WTC11 (cell line): ENCODE data around the gene CASP6. TPM values are rescaled to one million over a fixed set of nuclear protein-coding genes. Genes with fewer than 3 reads are reported as not detected.

ENCODE experiments used
- ATAC-seq: fragments of 200-7000 bp; cut with Tn5 transposase; 2 replicates; pipeline ENCODE4 v1.10.0; 2021; ENCODE audit warnings: mild to moderate bottlenecking, moderate library complexity
- CTCF ChIA-PET: fragments of 300-600 bp; sonication (Branson Sonifier 250); formaldehyde crosslinking; loops from one replicate; lab custom pipeline; 2021; ENCODE audit warnings: antibody characterized with exemption; lab: Charles Lee
- POLR2A ChIA-PET: fragments of 350-600 bp; sonication (Branson Sonifier 250); formaldehyde crosslinking; loops from one replicate; lab custom pipeline; 2021; ENCODE audit warnings: antibody characterized with exemption; lab: Charles Lee
- DNase-seq: peaks from one replicate; pipeline ENCODE4 v3.0.0; 2021; ENCODE audit warnings: low spot score
- H3K27ac Mint-ChIP-seq: 2 replicates; pipeline ENCODE4 v1.8.0; 2021; ENCODE audit warnings: mixed read lengths
- H3K27me3 Mint-ChIP-seq: 2 replicates; pipeline ENCODE4 v1.8.0; 2021; ENCODE audit warnings: low read depth, mild to moderate bottlenecking, moderate library complexity, mixed read lengths
- H3K36me3 Mint-ChIP-seq: 2 replicates; pipeline ENCODE4 v1.8.0; 2021; ENCODE audit warnings: mixed read lengths
- H3K4me1 Mint-ChIP-seq: 2 replicates; pipeline ENCODE4 v1.8.0; 2022; ENCODE audit warnings: mixed read lengths
- H3K4me3 Mint-ChIP-seq: 2 replicates; pipeline ENCODE4 v1.8.0; 2021; ENCODE audit warnings: mild to moderate bottlenecking, moderate library complexity, mixed read lengths
- H3K9me3 Mint-ChIP-seq: 2 replicates; pipeline ENCODE4 v1.8.0; 2021; ENCODE audit warnings: mixed read lengths
- CBFB ChIP-seq: sonication (generic); formaldehyde crosslinking; IDR thresholded peaks from 2 replicates; pipeline ENCODE4 v1.8.1; 2022; ENCODE audit warnings: mild to moderate bottlenecking, low read depth, missing genetic modification reagents
- CREB1 ChIP-seq: sonication (generic); formaldehyde crosslinking; IDR thresholded peaks from 2 replicates; pipeline ENCODE4 v1.8.0; 2023; ENCODE audit warnings: mild to moderate bottlenecking, missing genetic modification reagents
- CREM ChIP-seq: sonication (generic); formaldehyde crosslinking; IDR thresholded peaks from 2 replicates; pipeline ENCODE4 v1.8.1; 2022; ENCODE audit warnings: mild to moderate bottlenecking, missing genetic modification reagents, moderate library complexity
- FOXK1 ChIP-seq: sonication (generic); formaldehyde crosslinking; IDR thresholded peaks from 2 replicates; pipeline ENCODE4 v1.8.0; 2022; ENCODE audit warnings: mild to moderate bottlenecking, moderate library complexity, missing genetic modification reagents
- GRHL2 ChIP-seq: fragments of 250-450 bp; sonication (Bioruptor Pico); IDR thresholded peaks from 2 replicates; pipeline ENCODE4 v1.8.0; 2022; ENCODE audit warnings: mild to moderate bottlenecking, moderate library complexity; ENCODE audit not compliant: insufficient replicate concordance, severe bottlenecking
- HMGA2 ChIP-seq: fragments of 250-450 bp; sonication (Bioruptor Pico); IDR thresholded peaks from 2 replicates; pipeline ENCODE4 v1.4.0; 2021; ENCODE audit warnings: mild to moderate bottlenecking, moderate library complexity
- JUN ChIP-seq: sonication (generic); formaldehyde crosslinking; IDR thresholded peaks from 2 replicates; pipeline ENCODE4 v1.8.0; 2023; ENCODE audit warnings: mild to moderate bottlenecking, missing genetic modification reagents
- KAT7 ChIP-seq: sonication (generic); formaldehyde crosslinking; IDR thresholded peaks from 2 replicates; pipeline ENCODE4 v1.8.1; 2023; ENCODE audit warnings: missing genetic modification reagents, mild to moderate bottlenecking, borderline replicate concordance
- MYBL2 ChIP-seq: sonication (generic); formaldehyde crosslinking; IDR thresholded peaks from 2 replicates; pipeline ENCODE4 v1.8.1; 2023; ENCODE audit warnings: mild to moderate bottlenecking, moderate library complexity, missing genetic modification reagents
- NFATC4 ChIP-seq: fragments of 250-450 bp; sonication (Bioruptor Pico); IDR thresholded peaks from 2 replicates; pipeline ENCODE4 v1.9.0; 2021; ENCODE audit warnings: mild to moderate bottlenecking
- NR3C1 ChIP-seq: sonication (generic); formaldehyde crosslinking; conservative IDR thresholded peaks from 2 replicates; pipeline ENCODE4 v1.8.1; 2023; ENCODE audit warnings: low read depth, mild to moderate bottlenecking, missing genetic modification reagents
- RORB ChIP-seq: fragments of 250-450 bp; sonication (Bioruptor Pico); IDR thresholded peaks from 2 replicates; pipeline ENCODE4 v1.9.0; 2021; ENCODE audit warnings: mild to moderate bottlenecking
- SOX15 ChIP-seq: fragments of 250-450 bp; sonication (Bioruptor Pico); IDR thresholded peaks from 2 replicates; pipeline ENCODE4 v1.9.0; 2021; ENCODE audit warnings: mild to moderate bottlenecking
- TCF7 ChIP-seq: sonication (generic); formaldehyde crosslinking; IDR thresholded peaks from 2 replicates; pipeline ENCODE4 v1.8.0; 2022; ENCODE audit warnings: mild to moderate bottlenecking, low read depth, missing genetic modification reagents, moderate library complexity
- ZNF138 ChIP-seq: sonication (generic); formaldehyde crosslinking; conservative IDR thresholded peaks from 2 replicates; pipeline ENCODE4 v1.8.1; 2022; ENCODE audit warnings: mild to moderate bottlenecking, moderate library complexity, missing genetic modification reagents
- ZNF423 ChIP-seq: fragments of 250-450 bp; sonication (Bioruptor Pico); IDR thresholded peaks from 2 replicates; pipeline ENCODE4 v2.1.2; 2022; ENCODE audit warnings: mild to moderate bottlenecking, moderate library complexity
- total RNA-seq: library from RNA; stranded (reverse); gene quantifications from 3 replicates; pipeline ENCODE4 v1.2.3, GENCODE V29; 2021
- TF ChIP-seq, protein P1 (sequence below): fragments of 200-600 bp; IDR thresholded peaks from 2 replicates; pipeline ENCODE4 v1.8.0; 2022; ENCODE audit warnings: antibody characterized with exemption
- TF ChIP-seq, protein P2 (sequence below): fragments of 250-450 bp; sonication (Bioruptor Pico); IDR thresholded peaks from 2 replicates; pipeline ENCODE4 v1.8.0; 2021; ENCODE audit warnings: mild to moderate bottlenecking
- TF ChIP-seq, protein P3 (sequence below): sonication (generic); formaldehyde crosslinking; IDR thresholded peaks from 2 replicates; pipeline ENCODE4 v1.8.0; 2022; ENCODE audit warnings: mild to moderate bottlenecking, missing genetic modification reagents
- TF ChIP-seq, protein P4 (sequence below): fragments of 250-450 bp; sonication (Bioruptor Pico); IDR thresholded peaks from 2 replicates; pipeline ENCODE4 v1.9.0; 2021; ENCODE audit warnings: mild to moderate bottlenecking
- TF ChIP-seq, protein P5 (sequence below): sonication (generic); formaldehyde crosslinking; IDR thresholded peaks from 2 replicates; pipeline ENCODE4 v1.8.1; 2022; ENCODE audit warnings: mild to moderate bottlenecking, missing genetic modification reagents, moderate library complexity, borderline replicate concordance
- TF ChIP-seq, protein P6 (sequence below): sonication (generic); formaldehyde crosslinking; IDR thresholded peaks from 2 replicates; pipeline ENCODE4 v1.8.1; 2023; ENCODE audit warnings: mild to moderate bottlenecking, missing genetic modification reagents, moderate library complexity
- TF ChIP-seq, protein P7 (sequence below): sonication (generic); formaldehyde crosslinking; conservative IDR thresholded peaks from 2 replicates; pipeline ENCODE4 v1.8.1; 2022; ENCODE audit warnings: mild to moderate bottlenecking, missing genetic modification reagents

The CASP6 gene
- total RNA-seq, 1 experiment from 2014 or later = 26.0 TPM

DNA sequence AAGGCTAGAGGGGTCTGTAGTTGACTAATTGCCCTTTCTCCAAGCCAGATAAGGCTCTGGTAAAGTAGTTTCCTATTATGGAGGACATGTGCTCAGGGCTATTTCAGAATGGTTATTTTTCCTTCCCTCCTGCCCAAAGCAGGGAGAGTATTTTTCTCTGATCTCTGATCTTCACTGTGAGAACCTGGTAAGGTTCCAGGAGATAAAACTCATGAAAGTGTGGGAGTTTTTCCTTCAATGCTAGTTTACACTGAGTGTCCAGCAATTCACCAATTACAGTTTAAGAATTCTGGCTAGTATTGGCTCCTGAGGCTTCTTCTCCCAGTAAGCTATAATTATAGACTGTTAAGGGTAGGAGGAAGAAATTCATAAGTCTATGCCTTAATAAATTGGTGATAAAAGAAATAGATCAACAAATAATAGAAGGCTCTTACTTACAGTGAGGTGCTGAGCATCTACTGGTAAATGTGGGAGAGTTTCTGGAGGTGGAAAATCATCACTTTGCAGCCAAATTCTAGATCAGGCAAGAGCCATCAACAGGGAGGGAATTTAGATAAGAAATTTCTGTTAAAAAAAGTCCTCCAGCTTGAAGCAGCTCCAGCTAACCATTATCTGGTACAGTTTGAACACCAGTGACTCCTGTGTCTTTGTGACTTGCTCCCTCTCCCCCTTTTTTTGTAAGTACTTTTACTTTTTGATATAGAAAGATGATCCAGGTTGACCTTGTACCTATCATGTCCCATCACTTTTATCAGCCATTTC, 30.9 kb downstream of the CASP6 start:
- DNase-seq = no peak
- no peak for ATAC-seq
- Mint-ChIP-seq H3K4me3 (no peak overlapping the region), H3K9me3 (peaks cover 26% of the 10 kb centered on the region), H3K27ac (no peak overlapping the region), H3K36me3 (peaks cover 20% of the 10 kb centered on the region), H3K4me1 (peaks cover 18% of the 10 kb centered on the region), H3K27me3 (no peaks in the 10 kb centered on the region; the same call in 1 of the 2 replicates)
- POLR2A ChIA-PET = no interaction called here
- CTCF ChIA-PET = no interaction called here
- TF ChIP-seq, protein P1, sequence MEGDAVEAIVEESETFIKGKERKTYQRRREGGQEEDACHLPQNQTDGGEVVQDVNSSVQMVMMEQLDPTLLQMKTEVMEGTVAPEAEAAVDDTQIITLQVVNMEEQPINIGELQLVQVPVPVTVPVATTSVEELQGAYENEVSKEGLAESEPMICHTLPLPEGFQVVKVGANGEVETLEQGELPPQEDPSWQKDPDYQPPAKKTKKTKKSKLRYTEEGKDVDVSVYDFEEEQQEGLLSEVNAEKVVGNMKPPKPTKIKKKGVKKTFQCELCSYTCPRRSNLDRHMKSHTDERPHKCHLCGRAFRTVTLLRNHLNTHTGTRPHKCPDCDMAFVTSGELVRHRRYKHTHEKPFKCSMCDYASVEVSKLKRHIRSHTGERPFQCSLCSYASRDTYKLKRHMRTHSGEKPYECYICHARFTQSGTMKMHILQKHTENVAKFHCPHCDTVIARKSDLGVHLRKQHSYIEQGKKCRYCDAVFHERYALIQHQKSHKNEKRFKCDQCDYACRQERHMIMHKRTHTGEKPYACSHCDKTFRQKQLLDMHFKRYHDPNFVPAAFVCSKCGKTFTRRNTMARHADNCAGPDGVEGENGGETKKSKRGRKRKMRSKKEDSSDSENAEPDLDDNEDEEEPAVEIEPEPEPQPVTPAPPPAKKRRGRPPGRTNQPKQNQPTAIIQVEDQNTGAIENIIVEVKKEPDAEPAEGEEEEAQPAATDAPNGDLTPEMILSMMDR = no peak
- TF ChIP-seq CREM (CRISPR knock-in tag) = no peak
- no peak for TF ChIP-seq RORB (CRISPR knock-in tag)
- no peak for TF ChIP-seq CREB1 (CRISPR knock-in tag)
- TF ChIP-seq, protein P2, sequence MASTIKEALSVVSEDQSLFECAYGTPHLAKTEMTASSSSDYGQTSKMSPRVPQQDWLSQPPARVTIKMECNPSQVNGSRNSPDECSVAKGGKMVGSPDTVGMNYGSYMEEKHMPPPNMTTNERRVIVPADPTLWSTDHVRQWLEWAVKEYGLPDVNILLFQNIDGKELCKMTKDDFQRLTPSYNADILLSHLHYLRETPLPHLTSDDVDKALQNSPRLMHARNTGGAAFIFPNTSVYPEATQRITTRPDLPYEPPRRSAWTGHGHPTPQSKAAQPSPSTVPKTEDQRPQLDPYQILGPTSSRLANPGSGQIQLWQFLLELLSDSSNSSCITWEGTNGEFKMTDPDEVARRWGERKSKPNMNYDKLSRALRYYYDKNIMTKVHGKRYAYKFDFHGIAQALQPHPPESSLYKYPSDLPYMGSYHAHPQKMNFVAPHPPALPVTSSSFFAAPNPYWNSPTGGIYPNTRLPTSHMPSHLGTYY (CRISPR knock-in tag) = no peak
- TF ChIP-seq, protein P3, sequence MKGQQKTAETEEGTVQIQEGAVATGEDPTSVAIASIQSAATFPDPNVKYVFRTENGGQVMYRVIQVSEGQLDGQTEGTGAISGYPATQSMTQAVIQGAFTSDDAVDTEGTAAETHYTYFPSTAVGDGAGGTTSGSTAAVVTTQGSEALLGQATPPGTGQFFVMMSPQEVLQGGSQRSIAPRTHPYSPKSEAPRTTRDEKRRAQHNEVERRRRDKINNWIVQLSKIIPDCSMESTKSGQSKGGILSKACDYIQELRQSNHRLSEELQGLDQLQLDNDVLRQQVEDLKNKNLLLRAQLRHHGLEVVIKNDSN = no peak
- no peak for TF ChIP-seq NR3C1 (CRISPR knock-in tag)
- TF ChIP-seq, protein P4, sequence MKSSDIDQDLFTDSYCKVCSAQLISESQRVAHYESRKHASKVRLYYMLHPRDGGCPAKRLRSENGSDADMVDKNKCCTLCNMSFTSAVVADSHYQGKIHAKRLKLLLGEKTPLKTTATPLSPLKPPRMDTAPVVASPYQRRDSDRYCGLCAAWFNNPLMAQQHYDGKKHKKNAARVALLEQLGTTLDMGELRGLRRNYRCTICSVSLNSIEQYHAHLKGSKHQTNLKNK (CRISPR knock-in tag) = no peak
- no peak for TF ChIP-seq JUN (CRISPR knock-in tag)

DNA sequence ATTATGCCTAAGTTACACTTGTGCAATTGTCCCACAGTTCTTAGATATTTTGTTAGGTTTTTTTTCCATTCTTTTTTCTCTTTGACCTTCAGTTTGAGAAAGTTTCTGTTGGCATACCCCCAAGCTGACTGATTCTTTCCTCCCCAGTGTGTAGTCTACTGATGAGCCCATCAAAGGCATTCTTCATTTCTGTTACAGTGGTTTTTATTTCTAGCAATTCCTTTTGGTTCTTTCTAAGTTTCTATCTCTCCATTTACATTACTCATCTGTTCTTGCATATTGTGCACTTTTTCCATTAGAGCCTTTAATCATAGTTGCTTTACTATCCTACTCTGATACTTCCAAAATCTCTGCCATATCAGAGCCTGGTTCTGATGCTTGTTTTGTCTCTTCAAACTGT, 31.9 kb downstream of the CASP6 start:
- POLR2A ChIA-PET = no interaction called here
- Mint-ChIP-seq H3K9me3 (peaks cover 17% of the 10 kb centered on the region), H3K27ac (no peak overlapping the region; the same call in 1 of the 2 replicates), H3K4me1 (peaks cover 18% of the 10 kb centered on the region), H3K36me3 (peaks cover 15% of the 10 kb centered on the region), H3K4me3 (no peak overlapping the region), H3K27me3 (no peaks in the 10 kb centered on the region; the same call in 1 of the 2 replicates)
- no peak for ATAC-seq
- CTCF ChIA-PET = no interaction called here
- DNase-seq = no peak
- TF ChIP-seq, protein P1 = no peak
- no peak for TF ChIP-seq KAT7 (CRISPR knock-in tag)
- no peak for TF ChIP-seq FOXK1
- no peak for TF ChIP-seq NFATC4 (CRISPR knock-in tag)
- no peak for TF ChIP-seq HMGA2 (CRISPR knock-in tag)
- no peak for TF ChIP-seq JUN (CRISPR knock-in tag)
- no peak for TF ChIP-seq TCF7 (CRISPR knock-in tag)
- TF ChIP-seq, protein P2 (CRISPR knock-in tag) = no peak
- no peak for TF ChIP-seq ZNF138
- TF ChIP-seq, protein P5, sequence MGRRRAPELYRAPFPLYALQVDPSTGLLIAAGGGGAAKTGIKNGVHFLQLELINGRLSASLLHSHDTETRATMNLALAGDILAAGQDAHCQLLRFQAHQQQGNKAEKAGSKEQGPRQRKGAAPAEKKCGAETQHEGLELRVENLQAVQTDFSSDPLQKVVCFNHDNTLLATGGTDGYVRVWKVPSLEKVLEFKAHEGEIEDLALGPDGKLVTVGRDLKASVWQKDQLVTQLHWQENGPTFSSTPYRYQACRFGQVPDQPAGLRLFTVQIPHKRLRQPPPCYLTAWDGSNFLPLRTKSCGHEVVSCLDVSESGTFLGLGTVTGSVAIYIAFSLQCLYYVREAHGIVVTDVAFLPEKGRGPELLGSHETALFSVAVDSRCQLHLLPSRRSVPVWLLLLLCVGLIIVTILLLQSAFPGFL (CRISPR knock-in tag) = no peak
- TF ChIP-seq, protein P6, sequence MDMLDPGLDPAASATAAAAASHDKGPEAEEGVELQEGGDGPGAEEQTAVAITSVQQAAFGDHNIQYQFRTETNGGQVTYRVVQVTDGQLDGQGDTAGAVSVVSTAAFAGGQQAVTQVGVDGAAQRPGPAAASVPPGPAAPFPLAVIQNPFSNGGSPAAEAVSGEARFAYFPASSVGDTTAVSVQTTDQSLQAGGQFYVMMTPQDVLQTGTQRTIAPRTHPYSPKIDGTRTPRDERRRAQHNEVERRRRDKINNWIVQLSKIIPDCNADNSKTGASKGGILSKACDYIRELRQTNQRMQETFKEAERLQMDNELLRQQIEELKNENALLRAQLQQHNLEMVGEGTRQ = no peak
- no peak for TF ChIP-seq MYBL2 (CRISPR knock-in tag)
- no peak for TF ChIP-seq ZNF423 (CRISPR knock-in tag)
- TF ChIP-seq GRHL2 (CRISPR knock-in tag) = no peak
- no peak for TF ChIP-seq SOX15 (CRISPR knock-in tag)
- no peak for TF ChIP-seq CBFB (CRISPR knock-in tag)
- TF ChIP-seq, protein P7, sequence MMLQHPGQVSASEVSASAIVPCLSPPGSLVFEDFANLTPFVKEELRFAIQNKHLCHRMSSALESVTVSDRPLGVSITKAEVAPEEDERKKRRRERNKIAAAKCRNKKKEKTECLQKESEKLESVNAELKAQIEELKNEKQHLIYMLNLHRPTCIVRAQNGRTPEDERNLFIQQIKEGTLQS (CRISPR knock-in tag) = no peak
